ENCODE measurements around the gene NTN5. TPM values are rescaled to one million over a fixed set of nuclear protein-coding genes. Genes with fewer than 3 reads are reported as not detected.
A peak's percentile ranks its signal among the peaks of the same experiment; 100 is the strongest.

The NTN5 gene
- total and polyA plus RNA-seq, 9 of the 15 experiments (the other 6 are each of a cell fraction or from before 2014, with no cell fraction given), result not detected

DNA sequence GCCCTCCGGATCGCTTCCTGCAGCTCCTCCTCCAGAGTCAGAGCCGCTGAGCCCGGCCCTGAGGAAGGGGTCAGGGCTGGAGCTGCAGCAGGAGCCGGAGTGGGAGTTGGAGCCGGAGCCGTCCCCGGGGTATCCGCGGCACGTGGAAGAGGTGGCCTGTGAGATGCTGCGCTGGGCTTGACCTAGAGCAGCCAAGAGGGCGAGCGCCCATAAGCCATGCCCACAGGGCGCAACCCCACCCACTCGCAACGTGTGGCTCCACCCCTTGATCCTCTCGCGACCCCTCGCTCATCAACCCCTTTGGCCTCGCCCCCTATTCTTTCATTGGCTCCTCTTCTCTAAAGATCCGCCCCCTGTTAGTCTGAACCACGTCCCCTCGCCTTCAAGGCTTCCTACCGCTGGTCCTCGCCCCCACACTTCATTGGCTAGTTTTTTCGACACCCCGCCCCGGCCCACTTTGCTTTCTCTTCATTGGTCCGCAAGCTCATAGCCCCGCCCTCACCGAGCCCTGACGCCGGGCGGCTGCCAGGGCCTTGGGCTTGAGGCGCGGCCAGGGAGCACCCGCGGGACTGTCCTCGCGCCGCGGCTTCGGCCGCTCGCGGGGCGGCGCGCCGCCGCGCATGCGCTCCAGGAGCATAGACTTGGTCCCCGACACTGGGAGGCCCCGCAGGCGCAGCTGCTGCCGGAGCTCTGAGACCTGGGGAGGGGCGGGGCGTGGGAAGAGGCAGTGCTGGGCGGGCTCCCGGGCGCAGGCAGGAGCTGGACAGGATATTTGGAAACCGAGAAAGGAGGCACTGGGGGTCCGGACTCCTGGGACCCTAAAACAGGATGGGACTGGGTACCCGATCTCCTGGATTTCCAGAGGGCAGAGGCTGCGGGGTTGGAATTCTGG, 41.3 kb upstream of the NTN5 start (continued):
- TF ChIP-seq ASH1L (IDR thresholded peaks at IDR 0.05; ENCODE audit: borderline replicate concordance, low read depth, partially characterized antibody) (peak; percentile 76), PTTG1 (tag; IDR thresholded peaks at IDR 0.05; ENCODE audit: low read depth) (no peak), NFXL1 (CRISPR knock-in tag; IDR thresholded peaks at IDR 0.05) (no peak), ZNF586 (CRISPR knock-in tag; conservative IDR thresholded peaks at IDR 0.05) (no peak), HDAC6 (IDR thresholded peaks at IDR 0.05; ENCODE audit: low read depth, low read length) (no peak), GTF2F1 (IDR thresholded peaks at IDR 0.05; ENCODE audit: low read depth, low read length) (no peak)
- TF ChIP-seq, protein P1, sequence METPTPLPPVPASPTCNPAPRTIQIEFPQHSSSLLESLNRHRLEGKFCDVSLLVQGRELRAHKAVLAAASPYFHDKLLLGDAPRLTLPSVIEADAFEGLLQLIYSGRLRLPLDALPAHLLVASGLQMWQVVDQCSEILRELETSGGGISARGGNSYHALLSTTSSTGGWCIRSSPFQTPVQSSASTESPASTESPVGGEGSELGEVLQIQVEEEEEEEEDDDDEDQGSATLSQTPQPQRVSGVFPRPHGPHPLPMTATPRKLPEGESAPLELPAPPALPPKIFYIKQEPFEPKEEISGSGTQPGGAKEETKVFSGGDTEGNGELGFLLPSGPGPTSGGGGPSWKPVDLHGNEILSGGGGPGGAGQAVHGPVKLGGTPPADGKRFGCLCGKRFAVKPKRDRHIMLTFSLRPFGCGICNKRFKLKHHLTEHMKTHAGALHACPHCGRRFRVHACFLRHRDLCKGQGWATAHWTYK (CRISPR knock-in tag; IDR thresholded peaks at IDR 0.05), result no peak
- TF ChIP-seq, protein P2, sequence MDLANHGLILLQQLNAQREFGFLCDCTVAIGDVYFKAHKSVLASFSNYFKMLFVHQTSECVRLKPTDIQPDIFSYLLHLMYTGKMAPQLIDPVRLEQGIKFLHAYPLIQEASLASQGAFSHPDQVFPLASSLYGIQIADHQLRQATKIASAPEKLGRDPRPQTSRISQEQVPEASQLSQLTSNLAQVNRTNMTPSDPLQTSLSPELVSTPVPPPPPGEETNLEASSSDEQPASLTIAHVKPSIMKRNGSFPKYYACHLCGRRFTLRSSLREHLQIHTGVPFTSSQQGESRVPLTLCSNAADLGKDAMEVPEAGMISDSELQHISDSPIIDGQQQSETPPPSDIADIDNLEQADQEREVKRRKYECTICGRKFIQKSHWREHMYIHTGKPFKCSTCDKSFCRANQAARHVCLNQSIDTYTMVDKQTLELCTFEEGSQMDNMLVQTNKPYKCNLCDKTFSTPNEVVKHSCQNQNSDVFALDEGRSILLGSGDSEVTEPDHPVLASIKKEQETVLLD (IDR thresholded peaks at IDR 0.05), result peak; percentile 83; the same call in 1 of the 2 replicates
- TF ChIP-seq, protein P3, sequence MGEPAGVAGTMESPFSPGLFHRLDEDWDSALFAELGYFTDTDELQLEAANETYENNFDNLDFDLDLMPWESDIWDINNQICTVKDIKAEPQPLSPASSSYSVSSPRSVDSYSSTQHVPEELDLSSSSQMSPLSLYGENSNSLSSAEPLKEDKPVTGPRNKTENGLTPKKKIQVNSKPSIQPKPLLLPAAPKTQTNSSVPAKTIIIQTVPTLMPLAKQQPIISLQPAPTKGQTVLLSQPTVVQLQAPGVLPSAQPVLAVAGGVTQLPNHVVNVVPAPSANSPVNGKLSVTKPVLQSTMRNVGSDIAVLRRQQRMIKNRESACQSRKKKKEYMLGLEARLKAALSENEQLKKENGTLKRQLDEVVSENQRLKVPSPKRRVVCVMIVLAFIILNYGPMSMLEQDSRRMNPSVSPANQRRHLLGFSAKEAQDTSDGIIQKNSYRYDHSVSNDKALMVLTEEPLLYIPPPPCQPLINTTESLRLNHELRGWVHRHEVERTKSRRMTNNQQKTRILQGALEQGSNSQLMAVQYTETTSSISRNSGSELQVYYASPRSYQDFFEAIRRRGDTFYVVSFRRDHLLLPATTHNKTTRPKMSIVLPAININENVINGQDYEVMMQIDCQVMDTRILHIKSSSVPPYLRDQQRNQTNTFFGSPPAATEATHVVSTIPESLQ (CRISPR knock-in tag; IDR thresholded peaks at IDR 0.05), result no peak
- TF ChIP-seq, protein P4, sequence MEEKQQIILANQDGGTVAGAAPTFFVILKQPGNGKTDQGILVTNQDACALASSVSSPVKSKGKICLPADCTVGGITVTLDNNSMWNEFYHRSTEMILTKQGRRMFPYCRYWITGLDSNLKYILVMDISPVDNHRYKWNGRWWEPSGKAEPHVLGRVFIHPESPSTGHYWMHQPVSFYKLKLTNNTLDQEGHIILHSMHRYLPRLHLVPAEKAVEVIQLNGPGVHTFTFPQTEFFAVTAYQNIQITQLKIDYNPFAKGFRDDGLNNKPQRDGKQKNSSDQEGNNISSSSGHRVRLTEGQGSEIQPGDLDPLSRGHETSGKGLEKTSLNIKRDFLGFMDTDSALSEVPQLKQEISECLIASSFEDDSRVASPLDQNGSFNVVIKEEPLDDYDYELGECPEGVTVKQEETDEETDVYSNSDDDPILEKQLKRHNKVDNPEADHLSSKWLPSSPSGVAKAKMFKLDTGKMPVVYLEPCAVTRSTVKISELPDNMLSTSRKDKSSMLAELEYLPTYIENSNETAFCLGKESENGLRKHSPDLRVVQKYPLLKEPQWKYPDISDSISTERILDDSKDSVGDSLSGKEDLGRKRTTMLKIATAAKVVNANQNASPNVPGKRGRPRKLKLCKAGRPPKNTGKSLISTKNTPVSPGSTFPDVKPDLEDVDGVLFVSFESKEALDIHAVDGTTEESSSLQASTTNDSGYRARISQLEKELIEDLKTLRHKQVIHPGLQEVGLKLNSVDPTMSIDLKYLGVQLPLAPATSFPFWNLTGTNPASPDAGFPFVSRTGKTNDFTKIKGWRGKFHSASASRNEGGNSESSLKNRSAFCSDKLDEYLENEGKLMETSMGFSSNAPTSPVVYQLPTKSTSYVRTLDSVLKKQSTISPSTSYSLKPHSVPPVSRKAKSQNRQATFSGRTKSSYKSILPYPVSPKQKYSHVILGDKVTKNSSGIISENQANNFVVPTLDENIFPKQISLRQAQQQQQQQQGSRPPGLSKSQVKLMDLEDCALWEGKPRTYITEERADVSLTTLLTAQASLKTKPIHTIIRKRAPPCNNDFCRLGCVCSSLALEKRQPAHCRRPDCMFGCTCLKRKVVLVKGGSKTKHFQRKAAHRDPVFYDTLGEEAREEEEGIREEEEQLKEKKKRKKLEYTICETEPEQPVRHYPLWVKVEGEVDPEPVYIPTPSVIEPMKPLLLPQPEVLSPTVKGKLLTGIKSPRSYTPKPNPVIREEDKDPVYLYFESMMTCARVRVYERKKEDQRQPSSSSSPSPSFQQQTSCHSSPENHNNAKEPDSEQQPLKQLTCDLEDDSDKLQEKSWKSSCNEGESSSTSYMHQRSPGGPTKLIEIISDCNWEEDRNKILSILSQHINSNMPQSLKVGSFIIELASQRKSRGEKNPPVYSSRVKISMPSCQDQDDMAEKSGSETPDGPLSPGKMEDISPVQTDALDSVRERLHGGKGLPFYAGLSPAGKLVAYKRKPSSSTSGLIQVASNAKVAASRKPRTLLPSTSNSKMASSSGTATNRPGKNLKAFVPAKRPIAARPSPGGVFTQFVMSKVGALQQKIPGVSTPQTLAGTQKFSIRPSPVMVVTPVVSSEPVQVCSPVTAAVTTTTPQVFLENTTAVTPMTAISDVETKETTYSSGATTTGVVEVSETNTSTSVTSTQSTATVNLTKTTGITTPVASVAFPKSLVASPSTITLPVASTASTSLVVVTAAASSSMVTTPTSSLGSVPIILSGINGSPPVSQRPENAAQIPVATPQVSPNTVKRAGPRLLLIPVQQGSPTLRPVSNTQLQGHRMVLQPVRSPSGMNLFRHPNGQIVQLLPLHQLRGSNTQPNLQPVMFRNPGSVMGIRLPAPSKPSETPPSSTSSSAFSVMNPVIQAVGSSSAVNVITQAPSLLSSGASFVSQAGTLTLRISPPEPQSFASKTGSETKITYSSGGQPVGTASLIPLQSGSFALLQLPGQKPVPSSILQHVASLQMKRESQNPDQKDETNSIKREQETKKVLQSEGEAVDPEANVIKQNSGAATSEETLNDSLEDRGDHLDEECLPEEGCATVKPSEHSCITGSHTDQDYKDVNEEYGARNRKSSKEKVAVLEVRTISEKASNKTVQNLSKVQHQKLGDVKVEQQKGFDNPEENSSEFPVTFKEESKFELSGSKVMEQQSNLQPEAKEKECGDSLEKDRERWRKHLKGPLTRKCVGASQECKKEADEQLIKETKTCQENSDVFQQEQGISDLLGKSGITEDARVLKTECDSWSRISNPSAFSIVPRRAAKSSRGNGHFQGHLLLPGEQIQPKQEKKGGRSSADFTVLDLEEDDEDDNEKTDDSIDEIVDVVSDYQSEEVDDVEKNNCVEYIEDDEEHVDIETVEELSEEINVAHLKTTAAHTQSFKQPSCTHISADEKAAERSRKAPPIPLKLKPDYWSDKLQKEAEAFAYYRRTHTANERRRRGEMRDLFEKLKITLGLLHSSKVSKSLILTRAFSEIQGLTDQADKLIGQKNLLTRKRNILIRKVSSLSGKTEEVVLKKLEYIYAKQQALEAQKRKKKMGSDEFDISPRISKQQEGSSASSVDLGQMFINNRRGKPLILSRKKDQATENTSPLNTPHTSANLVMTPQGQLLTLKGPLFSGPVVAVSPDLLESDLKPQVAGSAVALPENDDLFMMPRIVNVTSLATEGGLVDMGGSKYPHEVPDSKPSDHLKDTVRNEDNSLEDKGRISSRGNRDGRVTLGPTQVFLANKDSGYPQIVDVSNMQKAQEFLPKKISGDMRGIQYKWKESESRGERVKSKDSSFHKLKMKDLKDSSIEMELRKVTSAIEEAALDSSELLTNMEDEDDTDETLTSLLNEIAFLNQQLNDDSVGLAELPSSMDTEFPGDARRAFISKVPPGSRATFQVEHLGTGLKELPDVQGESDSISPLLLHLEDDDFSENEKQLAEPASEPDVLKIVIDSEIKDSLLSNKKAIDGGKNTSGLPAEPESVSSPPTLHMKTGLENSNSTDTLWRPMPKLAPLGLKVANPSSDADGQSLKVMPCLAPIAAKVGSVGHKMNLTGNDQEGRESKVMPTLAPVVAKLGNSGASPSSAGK (IDR thresholded peaks at IDR 0.05), result no peak
